CD4-positive, alpha-beta T cell treated with Interleukin-17A for 1 hour (primary cell): Measurements from ENCODE around the gene AOX1.
"Not testable (repeated sequence)": the region's sequence is repeated elsewhere in the genome, so short reads cannot be mapped to it uniquely, and the experiment has no call there.

Experiments
- DNase-seq: peaks from one replicate; pipeline ENCODE4 v3.0.0-alpha.2; 2020

Gene AOX1

DNA sequence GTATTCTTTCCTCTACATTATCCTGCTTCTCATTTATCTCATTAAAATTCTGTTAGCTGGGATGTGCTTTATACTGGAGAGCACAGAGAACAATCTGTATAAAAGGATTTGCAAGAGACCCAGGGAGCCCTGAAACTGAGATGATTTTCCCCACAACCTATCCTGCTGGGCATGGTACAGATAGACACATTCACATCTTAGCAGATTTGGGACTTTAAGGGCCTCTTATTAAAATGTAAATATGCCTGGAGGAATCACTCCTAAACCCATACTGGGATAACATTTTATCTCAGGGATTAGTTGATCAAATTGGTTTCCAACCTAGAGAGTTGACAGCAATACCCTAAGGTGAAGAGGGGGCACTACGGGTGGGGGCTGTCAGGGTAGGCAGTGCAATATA is 45.5 kb downstream of the AOX1 start:
- DNase-seq: no peak

GRCh38 chr2:200634231-200634964 is 48.6 kb downstream of the AOX1 start:
- DNase-seq: no peak

GRCh38 chr2:200635251-200635650 is 49.4 kb downstream of the AOX1 start:
- DNase-seq: no peak

GRCh38 chr2:200637901-200638300 is 52.1 kb downstream of the AOX1 start:
- DNase-seq: no peak

GRCh38 chr2:200640176-200640575 is 54.4 kb downstream of the AOX1 start:
- DNase-seq: no peak

- DNase-seq: no peak
Measured at GRCh38 chr2:200640901-200641300, 55.1 kb downstream of the AOX1 start.

DNA sequence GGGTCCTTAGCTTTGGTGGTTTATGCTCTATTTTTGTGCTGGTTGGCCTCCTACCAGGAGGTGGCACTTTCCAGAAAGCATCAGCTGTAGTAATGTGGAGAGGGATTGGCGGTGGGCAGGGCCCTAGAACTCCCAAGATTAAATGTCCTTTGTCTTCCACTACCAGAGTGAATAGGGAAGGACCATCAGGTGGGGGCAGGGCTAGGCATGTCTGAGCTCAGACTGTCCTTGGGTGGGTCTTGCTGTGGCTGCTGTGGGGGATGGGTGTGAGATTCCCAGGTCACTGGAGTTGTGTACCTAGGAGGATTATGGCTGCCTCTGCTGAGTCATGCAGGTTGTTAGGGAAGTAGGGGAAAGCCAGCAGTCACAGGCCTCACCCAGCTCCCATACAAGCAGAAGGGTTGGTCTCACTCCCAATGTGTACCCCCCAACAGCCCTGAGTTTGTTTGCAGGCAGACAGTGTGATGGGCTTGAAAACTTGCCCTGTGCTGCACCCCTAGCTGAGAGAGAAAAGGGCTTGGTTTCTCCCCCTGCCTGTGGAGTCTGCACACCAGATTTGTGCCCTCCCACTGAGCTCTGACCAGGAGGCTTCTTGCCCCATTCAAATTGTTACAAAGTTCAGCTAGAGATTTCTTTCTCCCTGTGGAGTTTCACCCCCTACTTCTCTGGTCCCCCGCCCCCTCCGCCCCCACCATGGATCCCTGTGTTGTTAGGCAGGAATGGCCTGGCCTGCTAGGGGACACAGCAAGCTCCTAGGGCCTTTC is 62.9 kb downstream of the AOX1 start:
- DNase-seq: not testable (repeated sequence)

- DNase-seq: no peak
Measured at GRCh38 chr2:200649724-200650123, 63.9 kb downstream of the AOX1 start.

- DNase-seq: no peak
Measured at GRCh38 chr2:200650195-200650594, 64.4 kb downstream of the AOX1 start.

DNA sequence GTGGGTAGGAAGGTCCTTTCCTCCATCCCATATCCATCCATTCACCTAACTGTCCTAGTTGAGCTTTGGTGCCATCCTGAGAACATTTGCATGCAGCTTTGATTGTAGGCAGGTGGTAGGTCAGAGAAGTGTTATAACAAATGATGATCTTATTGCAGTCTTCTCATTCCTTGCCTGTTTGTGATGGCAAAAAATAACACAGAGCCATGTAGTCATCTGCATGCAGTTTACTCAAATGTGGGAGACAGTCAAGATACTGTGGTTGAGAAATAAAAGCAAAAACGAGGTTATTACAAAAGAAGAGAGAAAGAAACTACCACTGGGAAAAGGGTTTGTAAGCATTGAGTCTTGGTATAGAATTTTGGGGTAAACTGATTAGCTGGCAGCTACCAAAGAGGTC is 66.3 kb downstream of the AOX1 start:
- DNase-seq: no peak

GRCh38 chr2:200653021-200653420 is 67.2 kb downstream of the AOX1 start:
- DNase-seq: no peak

DNA sequence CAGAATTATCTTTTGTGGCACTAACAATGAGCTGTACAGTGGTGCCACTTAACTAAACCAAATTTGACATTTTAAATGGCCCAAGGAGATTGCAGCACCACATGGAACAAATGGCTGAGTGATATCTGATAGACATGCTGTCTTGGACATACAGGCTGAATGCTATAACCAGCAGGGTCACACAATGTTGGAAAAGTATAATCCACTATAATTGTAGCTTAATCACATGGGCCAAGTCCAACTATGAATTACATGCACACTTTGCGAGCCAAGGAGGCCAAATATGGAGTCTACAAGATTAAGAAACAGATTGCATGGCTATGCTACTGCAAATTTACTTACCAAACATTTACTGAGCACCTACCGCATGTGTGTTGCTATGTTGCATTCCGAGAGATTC is 69.0 kb downstream of the AOX1 start:
- no peak for DNase-seq

DNA sequence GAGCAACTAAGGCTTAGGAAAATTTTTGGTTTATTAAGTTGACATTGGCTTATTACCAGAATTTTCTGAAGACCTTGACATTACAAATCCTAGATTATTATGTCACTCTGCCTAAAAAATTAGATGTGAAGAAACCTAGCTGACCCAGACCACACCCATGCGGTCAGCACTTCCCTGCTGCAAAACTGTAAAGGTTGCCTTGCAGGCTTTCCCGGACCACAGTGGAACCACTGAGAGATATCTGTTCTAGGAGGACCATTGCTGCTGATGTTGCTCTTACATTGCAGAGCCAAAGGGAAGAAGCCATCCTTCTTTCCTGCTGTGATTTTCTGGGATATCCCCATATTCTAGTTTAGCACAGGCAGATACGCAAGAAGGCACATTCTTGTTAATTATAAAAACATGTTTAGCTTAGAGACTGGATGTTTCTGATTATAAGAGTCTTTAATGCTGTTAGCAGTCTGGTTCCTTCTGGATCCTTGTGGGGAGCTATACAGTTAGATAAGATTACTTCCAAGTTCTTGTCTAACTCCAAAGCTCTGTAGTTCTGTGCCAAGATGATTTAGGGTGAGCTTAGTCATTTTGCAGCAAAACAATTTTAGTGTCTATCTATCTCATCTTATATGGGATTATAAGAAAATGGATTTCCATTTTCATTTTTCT is 70.2 kb downstream of the AOX1 start:
- no peak for DNase-seq

DNA sequence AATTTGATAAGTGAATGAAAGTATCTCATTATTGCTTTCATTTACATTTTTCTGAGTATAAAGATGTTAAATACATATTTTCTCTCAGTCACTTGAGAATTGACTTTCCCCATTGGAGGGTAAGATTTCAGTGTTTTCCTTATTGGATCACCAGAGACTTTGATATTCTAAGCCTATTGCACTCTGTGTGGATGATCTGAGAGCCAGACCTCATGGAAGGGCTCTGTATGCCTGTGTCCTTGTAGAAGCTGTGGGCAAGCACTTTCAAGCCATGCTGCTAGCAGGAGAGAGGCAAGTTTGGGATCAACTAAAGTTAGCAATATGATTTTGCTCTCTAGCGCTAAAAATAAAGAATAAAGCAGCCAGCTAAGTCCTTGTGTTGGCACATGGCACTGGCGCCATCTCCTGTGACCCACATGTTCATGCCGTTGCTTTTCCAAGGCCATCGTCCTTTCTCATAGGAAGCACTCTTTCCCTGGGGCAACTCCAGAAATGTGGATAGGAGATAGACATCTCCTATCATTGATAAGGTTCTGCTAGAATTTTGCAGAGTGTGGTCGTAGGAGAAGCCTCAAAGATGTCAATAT is 72.6 kb downstream of the AOX1 start:
- DNase-seq: no peak

DNA sequence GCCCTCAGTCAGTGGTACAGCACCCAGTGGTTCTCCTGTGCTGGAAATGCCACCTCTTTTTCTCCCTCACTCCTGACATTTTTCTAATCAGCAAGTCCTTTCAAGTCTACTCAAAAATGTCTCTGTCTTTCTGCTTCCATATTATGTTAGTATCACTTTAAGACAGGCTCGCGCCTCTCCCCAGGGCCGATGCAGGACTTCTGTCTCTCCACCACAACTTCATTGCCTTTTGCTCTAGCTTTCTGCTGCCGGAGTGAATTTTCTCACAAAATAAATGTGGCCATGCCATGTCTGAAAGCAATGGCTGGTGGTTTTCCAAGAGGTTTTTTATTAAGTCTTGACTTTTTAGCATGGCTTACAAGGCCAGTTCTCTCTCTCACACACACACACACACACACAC is 73.6 kb downstream of the AOX1 start:
- no peak for DNase-seq

- no peak for DNase-seq
Measured at GRCh38 chr2:200661477-200661876, 75.7 kb downstream of the AOX1 start.

- DNase-seq: no peak
Measured at GRCh38 chr2:200662727-200663126, 76.9 kb downstream of the AOX1 start.

DNA sequence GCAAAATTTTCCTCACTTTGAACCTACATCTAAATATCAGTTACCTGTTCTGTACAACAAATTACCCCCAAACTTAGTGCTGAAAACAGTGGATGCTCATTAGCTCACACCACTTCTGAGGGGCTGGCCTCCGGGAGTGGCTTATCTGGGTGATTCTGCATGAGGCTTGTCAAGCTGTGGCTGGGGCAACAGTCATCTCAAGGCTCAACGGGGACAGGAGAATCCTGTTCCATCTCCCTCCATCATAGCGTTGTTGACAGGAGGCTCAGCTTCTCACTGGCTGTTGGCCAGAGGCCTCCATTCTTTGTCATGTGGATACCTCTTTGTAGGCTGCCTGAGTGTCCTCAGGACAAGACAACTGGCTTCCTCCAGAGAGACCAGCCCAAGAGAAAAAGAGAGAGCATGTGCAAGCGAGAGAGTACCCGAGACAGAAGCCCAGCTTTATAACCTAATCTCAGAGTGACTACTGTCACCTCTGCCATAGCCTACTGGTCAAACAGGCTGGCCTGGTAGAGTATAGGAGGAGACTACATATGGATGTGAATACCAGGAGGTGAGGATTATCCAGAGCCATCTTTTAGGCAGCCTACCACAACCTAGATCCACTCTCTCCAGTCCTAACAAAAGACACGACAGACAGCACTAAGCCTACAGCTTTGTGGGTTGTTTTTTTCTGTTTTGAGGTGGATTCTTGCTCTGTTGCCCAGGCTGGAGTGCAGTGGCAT is 79.1 kb downstream of the AOX1 start:
- no peak for DNase-seq

DNA sequence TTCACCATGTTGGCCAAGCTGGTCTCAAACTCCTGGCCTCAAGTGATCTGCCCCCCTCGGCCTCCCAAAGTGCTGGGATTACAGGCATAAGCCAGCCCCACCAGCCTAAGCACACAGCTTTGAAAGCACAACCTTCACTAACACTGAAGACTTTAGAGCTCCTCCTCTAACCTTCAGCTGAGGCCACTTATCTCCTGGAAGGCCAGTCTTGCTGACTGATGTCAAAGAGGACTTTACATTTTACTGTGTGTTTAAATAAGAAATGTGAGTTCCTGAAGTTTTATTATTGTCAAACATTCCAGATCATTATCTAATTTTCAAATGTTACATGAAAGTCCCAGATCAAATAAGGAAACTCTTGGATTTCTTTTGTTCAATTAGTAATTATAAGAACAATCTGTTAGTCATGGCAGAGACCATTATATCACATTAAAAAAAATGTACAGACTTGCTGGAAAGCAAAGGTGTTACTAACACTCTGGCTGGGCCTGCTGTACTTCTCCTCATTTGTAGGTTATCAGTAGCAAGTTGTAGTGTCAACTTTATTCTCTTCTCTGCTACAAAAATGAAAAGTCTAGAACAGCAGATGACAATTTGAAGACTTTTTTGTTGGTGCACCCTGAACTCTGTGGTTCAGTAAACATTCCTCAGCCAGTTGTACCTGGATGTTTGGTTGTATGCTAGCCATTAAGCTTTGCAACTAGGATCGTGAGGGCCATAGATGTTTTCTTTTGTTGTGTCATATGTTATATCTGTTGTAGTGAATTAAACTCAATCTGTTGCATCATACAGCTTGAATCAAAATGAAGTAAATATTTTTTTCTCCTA is 80.0 kb downstream of the AOX1 start:
- no peak for DNase-seq

DNA sequence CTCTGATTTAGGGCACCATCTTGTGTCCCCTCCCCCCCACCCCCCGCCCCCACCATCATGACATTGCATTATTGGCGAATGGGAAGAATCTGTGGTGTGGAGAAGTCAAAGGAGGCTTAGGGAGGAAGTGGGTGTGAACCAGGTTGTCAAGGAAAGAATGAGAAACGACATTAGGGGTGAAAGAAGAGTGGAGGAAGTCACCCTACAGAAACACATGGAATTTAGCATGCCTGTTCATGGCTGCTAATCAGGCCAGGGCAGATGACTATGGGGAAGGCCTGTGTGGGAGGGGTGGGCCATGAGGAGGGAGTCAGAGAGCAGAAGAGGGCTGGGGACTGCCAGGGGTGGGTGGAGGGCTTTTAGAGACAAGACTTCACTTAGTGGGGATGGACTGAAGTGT is 81.6 kb downstream of the AOX1 start:
- no peak for DNase-seq

- DNase-seq: no peak
Measured at GRCh38 chr2:200668478-200668877, 82.7 kb downstream of the AOX1 start.

DNA sequence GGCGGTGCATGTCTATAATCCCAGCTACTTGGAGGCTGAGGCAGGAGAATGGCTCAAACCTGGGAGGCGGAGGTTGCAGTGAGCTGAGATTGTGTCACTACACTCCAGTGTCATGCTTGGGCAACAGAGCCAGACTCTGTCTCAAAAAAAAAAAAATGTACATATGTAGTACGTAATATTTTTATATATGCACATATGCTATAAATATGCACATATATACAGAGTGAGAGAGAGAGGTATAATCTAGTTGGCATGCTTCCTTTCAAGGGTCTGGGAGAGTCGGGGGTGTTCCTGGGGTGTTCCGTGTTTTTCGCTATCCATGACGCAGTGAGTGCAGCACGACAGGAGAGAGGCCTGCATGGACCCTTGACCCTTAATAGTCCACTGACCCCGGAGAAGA is 83.5 kb downstream of the AOX1 start:
- no peak for DNase-seq
